PC-3 (cell line): ENCODE data around the gene TTC32.

Experiments used
- EZH2 ChIP-seq: fragments of 300-600 bp; sonication (generic); IDR thresholded peaks from one replicate; pipeline ENCODE4 v1.6.1; 2017; ENCODE audit warnings: antibody characterized with exemption, mild to moderate bottlenecking, low read length; ENCODE audit not compliant: unreplicated experiment
- EZH2phosphoT487 ChIP-seq: fragments of 300-600 bp; sonication (generic); IDR thresholded peaks from 2 replicates; pipeline ENCODE4 v1.6.1; 2018; ENCODE audit warnings: mild to moderate bottlenecking, antibody characterized with exemption, low read length, borderline replicate concordance

DNA sequence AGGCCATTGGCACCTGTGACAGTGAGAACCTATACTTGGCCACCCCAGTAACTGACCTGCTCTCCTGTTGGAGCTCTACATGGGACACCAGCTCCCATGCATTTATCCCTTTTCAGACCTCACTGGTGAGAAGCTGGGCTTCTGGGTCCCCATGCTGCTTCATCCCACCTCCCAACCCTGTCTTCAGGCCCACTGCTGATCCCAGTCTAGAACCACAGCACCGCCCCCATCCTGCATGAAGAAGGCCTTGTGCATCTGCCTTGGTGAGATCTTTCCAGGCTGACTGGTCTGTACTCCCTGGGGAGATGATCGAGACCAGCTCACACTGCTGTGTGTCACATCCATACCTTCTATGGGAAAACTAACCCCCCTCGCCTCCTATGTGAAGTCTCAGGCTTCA lies 22.7 kb downstream of the TTC32 start:
- TF ChIP-seq EZH2 (no peak), EZH2phosphoT487 (no peak)
